HepG2 (cell line): ENCODE data around the gene MVP. TPM values are rescaled to one million over a fixed set of nuclear protein-coding genes. Genes with fewer than 3 reads are reported as not detected.

Experiments used
- ERF ChIP-seq: IDR thresholded peaks from 2 replicates; pipeline ENCODE4 v1.6.1; 2018; ENCODE audit warnings: missing biosample characterization, missing genetic modification reagents
- EZH2 ChIP-seq: conservative IDR thresholded peaks from 2 replicates; pipeline ENCODE4 v1.6.1; 2012; ENCODE audit warnings: mild to moderate bottlenecking, low read depth, low read length, moderate library complexity
- HOXD1 ChIP-seq: sonication (generic); formaldehyde crosslinking; IDR thresholded peaks from 2 replicates; pipeline ENCODE4 v1.5.0; 2020; ENCODE audit warnings: missing genetic modification reagents
- PTBP1 ChIP-seq: fragments of 200-400 bp; formaldehyde crosslinking; IDR thresholded peaks from 2 replicates; pipeline ENCODE4 v1.6.1; 2018; ENCODE audit warnings: low read length, low read depth; ENCODE audit not compliant: poor library complexity, severe bottlenecking
- RBAK ChIP-seq: sonication (generic); formaldehyde crosslinking; IDR thresholded peaks from 2 replicates; pipeline ENCODE4 v1.5.1; 2020; ENCODE audit warnings: mild to moderate bottlenecking, missing genetic modification reagents
- SMAD3 ChIP-seq: sonication (generic); formaldehyde crosslinking; IDR thresholded peaks from 2 replicates; pipeline ENCODE4 v1.4.0; 2020; ENCODE audit warnings: missing genetic modification reagents
- ZBTB38 ChIP-seq: sonication (generic); formaldehyde crosslinking; IDR thresholded peaks from 2 replicates; pipeline ENCODE4 v1.5.1; 2020; ENCODE audit warnings: mild to moderate bottlenecking, missing genetic modification reagents
- ZNF143 ChIP-seq: sonication (generic); formaldehyde crosslinking; IDR thresholded peaks from 2 replicates; pipeline ENCODE4 v1.4.0; 2020; ENCODE audit warnings: missing genetic modification reagents
- ZNF263 ChIP-seq: sonication (generic); formaldehyde crosslinking; IDR thresholded peaks from 2 replicates; pipeline ENCODE4 v1.4.0; 2020; ENCODE audit warnings: missing genetic modification reagents
- ZNF274 ChIP-seq: sonication (generic); formaldehyde crosslinking; IDR thresholded peaks from 2 replicates; pipeline ENCODE4 v1.5.1; 2020; ENCODE audit warnings: mild to moderate bottlenecking, missing genetic modification reagents
- ZNF292 ChIP-seq: sonication (generic); formaldehyde crosslinking; IDR thresholded peaks from 2 replicates; pipeline ENCODE4 v1.8.1; 2022; ENCODE audit warnings: mild to moderate bottlenecking, low read depth, missing genetic modification reagents, borderline replicate concordance
- ZNF350 ChIP-seq: sonication (generic); formaldehyde crosslinking; IDR thresholded peaks from 2 replicates; pipeline ENCODE4 v1.4.0; 2020; ENCODE audit warnings: mild to moderate bottlenecking, low read depth, missing genetic modification reagents, borderline replicate concordance
- ZNF841 ChIP-seq: sonication (generic); formaldehyde crosslinking; IDR thresholded peaks from 2 replicates; pipeline ENCODE4 v1.8.1; 2023; ENCODE audit warnings: missing genetic modification reagents, borderline replicate concordance
- polyA plus RNA-seq, 8 experiments: library from polyadenylated mRNA; depleted of rRNA in 3 of 8; stranded (reverse) in 7 of 8; unstranded in 1 of 8; fragments of >200 nt; fragmentation: Illumina TruSeq in 4 of 8; extraction: Trizol in 4 of 8; gene quantifications; 2 replicates each; pipeline versions ENCODE4 v1.2.1 to v1.2.3, GENCODE V29; 2011 to 2016; ENCODE audit warnings: low read depth in 4 of 8, missing spikeins in 1 of 8, mixed read lengths in 1 of 8; ENCODE audit not compliant: insufficient read depth in 1 of 8
- total RNA-seq, 5 experiments: library from RNA; depleted of rRNA; stranded (reverse); fragments of >200 nt; fragmentation: Illumina TruSeq; extraction: Trizol; gene quantifications; 2 replicates each; pipeline ENCODE4 v1.2.3, GENCODE V29; 2016; ENCODE audit warnings: low read depth in 1 of 5
- TF ChIP-seq, protein P1 (sequence below): sonication (generic); formaldehyde crosslinking; IDR thresholded peaks from 2 replicates; pipeline ENCODE4 v1.4.0; 2020; ENCODE audit warnings: missing genetic modification reagents
- TF ChIP-seq, protein P2 (sequence below): sonication (generic); formaldehyde crosslinking; IDR thresholded peaks from 2 replicates; pipeline ENCODE4 v1.8.1; 2022; ENCODE audit warnings: low read depth, mild to moderate bottlenecking, missing genetic modification reagents
- TF ChIP-seq, protein P3 (sequence below): sonication (generic); formaldehyde crosslinking; IDR thresholded peaks from 2 replicates; pipeline ENCODE4 v1.4.0; 2020; ENCODE audit warnings: missing genetic modification reagents, borderline replicate concordance
- TF ChIP-seq, protein P4 (sequence below): sonication (generic); formaldehyde crosslinking; conservative IDR thresholded peaks from 2 replicates; pipeline ENCODE4 v1.8.1; 2023; ENCODE audit warnings: missing genetic modification reagents
- TF ChIP-seq, protein P5 (sequence below): sonication (generic); formaldehyde crosslinking; IDR thresholded peaks from 2 replicates; pipeline ENCODE4 v1.8.1; 2023; ENCODE audit warnings: missing genetic modification reagents, mild to moderate bottlenecking, borderline replicate concordance

The MVP gene
- total and polyA plus RNA-seq, 2 of the 13 experiments (the other 11 are each of a cell fraction or from before 2014, with no cell fraction given) = 22.9 to 43.5 TPM

DNA sequence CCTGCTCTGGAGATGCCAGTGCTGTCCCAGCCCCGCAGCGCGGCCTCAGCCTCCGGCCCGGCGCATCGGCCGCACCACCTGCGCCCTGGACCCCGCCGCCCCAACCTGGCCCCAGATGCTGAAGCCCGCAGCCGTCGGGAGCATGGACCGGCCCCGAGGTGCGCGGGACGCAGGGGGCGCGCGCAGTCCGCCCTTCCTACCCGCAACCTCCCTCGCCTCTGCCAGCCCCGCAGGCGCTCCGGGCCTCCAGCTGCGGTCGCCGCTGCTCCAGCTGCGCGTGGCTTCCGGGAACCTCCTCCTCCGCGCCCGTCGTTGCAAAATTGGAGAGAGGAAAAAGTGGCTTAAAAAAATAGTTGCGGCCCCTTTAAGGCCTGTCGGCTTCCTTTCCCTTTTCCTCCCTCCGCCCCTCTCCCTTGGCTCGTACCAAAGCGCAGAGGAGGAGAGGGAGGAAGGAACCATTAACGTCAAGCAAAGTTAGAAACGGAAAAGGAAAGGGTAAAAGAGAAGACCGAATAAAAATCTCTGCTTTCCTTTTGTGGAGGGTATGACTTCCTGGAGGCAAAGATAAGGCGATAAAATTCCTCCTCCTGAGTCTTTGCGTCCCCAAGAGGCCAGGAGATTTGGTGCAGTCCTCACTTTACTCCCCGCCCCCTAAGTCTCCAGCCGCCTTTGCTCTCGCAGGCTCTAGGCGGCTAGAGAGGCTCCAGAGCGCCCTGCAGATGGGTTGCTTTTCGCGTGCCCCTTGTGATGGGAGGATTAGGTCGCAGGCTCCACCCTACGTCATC, 42.8 kb downstream of the MVP start, which contains the start of gene CDIPT (continued):
- TF ChIP-seq ZNF292 (no peak; the same call in 1 of the 2 replicates), ZNF263 (CRISPR knock-in tag) (no peak), EZH2 (no peak), ZNF350 (CRISPR knock-in tag) (peak; percentile 90; the same call in 1 of the 2 replicates), ZNF841 (CRISPR knock-in tag) (no peak), ZNF274 (CRISPR knock-in tag) (0 out of 2 replicates have a peak, but pooled peaks have one; percentile 17), SMAD3 (CRISPR knock-in tag) (peak; percentile 99), RBAK (CRISPR knock-in tag) (0 out of 2 replicates have a peak, but pooled peaks have one; percentile 22), ZNF143 (CRISPR knock-in tag) (peak; percentile 57; the same call in 1 of the 2 replicates), PTBP1 (no peak), ERF (CRISPR knock-in tag) (peak; percentile 95), HOXD1 (peak; percentile 43; the same call in 1 of the 2 replicates), ZBTB38 (CRISPR knock-in tag) (no peak; the same call in 1 of the 2 replicates)
- TF ChIP-seq, protein P1, sequence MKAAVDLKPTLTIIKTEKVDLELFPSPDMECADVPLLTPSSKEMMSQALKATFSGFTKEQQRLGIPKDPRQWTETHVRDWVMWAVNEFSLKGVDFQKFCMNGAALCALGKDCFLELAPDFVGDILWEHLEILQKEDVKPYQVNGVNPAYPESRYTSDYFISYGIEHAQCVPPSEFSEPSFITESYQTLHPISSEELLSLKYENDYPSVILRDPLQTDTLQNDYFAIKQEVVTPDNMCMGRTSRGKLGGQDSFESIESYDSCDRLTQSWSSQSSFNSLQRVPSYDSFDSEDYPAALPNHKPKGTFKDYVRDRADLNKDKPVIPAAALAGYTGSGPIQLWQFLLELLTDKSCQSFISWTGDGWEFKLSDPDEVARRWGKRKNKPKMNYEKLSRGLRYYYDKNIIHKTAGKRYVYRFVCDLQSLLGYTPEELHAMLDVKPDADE (CRISPR knock-in tag) = no peak
- TF ChIP-seq, protein P2, sequence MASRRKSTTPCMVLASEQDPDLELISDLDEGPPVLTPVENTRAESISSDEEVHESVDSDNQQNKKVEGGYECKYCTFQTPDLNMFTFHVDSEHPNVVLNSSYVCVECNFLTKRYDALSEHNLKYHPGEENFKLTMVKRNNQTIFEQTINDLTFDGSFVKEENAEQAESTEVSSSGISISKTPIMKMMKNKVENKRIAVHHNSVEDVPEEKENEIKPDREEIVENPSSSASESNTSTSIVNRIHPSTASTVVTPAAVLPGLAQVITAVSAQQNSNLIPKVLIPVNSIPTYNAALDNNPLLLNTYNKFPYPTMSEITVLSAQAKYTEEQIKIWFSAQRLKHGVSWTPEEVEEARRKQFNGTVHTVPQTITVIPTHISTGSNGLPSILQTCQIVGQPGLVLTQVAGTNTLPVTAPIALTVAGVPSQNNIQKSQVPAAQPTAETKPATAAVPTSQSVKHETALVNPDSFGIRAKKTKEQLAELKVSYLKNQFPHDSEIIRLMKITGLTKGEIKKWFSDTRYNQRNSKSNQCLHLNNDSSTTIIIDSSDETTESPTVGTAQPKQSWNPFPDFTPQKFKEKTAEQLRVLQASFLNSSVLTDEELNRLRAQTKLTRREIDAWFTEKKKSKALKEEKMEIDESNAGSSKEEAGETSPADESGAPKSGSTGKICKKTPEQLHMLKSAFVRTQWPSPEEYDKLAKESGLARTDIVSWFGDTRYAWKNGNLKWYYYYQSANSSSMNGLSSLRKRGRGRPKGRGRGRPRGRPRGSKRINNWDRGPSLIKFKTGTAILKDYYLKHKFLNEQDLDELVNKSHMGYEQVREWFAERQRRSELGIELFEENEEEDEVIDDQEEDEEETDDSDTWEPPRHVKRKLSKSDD (CRISPR knock-in tag) = no peak
- TF ChIP-seq, protein P3, sequence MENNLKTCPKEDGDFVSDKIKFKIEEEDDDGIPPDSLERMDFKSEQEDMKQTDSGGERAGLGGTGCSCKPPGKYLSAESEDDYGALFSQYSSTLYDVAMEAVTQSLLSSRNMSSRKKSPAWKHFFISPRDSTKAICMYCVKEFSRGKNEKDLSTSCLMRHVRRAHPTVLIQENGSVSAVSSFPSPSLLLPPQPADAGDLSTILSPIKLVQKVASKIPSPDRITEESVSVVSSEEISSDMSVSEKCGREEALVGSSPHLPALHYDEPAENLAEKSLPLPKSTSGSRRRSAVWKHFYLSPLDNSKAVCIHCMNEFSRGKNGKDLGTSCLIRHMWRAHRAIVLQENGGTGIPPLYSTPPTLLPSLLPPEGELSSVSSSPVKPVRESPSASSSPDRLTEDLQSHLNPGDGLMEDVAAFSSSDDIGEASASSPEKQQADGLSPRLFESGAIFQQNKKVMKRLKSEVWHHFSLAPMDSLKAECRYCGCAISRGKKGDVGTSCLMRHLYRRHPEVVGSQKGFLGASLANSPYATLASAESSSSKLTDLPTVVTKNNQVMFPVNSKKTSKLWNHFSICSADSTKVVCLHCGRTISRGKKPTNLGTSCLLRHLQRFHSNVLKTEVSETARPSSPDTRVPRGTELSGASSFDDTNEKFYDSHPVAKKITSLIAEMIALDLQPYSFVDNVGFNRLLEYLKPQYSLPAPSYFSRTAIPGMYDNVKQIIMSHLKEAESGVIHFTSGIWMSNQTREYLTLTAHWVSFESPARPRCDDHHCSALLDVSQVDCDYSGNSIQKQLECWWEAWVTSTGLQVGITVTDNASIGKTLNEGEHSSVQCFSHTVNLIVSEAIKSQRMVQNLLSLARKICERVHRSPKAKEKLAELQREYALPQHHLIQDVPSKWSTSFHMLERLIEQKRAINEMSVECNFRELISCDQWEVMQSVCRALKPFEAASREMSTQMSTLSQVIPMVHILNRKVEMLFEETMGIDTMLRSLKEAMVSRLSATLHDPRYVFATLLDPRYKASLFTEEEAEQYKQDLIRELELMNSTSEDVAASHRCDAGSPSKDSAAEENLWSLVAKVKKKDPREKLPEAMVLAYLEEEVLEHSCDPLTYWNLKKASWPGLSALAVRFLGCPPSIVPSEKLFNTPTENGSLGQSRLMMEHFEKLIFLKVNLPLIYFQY (CRISPR knock-in tag) = peak; percentile 71
- TF ChIP-seq, protein P4, sequence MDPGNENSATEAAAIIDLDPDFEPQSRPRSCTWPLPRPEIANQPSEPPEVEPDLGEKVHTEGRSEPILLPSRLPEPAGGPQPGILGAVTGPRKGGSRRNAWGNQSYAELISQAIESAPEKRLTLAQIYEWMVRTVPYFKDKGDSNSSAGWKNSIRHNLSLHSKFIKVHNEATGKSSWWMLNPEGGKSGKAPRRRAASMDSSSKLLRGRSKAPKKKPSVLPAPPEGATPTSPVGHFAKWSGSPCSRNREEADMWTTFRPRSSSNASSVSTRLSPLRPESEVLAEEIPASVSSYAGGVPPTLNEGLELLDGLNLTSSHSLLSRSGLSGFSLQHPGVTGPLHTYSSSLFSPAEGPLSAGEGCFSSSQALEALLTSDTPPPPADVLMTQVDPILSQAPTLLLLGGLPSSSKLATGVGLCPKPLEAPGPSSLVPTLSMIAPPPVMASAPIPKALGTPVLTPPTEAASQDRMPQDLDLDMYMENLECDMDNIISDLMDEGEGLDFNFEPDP (CRISPR knock-in tag) = no peak
- TF ChIP-seq, protein P5, sequence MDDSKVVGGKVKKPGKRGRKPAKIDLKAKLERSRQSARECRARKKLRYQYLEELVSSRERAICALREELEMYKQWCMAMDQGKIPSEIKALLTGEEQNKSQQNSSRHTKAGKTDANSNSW (CRISPR knock-in tag) = no peak
